Measurements from ENCODE around the gene TMEM187.

- no peak for TF ChIP-seq POLR2AphosphoS5 (IDR thresholded peaks at IDR 0.05)
- TF ChIP-seq, protein P1, sequence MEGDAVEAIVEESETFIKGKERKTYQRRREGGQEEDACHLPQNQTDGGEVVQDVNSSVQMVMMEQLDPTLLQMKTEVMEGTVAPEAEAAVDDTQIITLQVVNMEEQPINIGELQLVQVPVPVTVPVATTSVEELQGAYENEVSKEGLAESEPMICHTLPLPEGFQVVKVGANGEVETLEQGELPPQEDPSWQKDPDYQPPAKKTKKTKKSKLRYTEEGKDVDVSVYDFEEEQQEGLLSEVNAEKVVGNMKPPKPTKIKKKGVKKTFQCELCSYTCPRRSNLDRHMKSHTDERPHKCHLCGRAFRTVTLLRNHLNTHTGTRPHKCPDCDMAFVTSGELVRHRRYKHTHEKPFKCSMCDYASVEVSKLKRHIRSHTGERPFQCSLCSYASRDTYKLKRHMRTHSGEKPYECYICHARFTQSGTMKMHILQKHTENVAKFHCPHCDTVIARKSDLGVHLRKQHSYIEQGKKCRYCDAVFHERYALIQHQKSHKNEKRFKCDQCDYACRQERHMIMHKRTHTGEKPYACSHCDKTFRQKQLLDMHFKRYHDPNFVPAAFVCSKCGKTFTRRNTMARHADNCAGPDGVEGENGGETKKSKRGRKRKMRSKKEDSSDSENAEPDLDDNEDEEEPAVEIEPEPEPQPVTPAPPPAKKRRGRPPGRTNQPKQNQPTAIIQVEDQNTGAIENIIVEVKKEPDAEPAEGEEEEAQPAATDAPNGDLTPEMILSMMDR (IDR thresholded peaks at IDR 0.05), result no peak
Observed at GRCh38 chrX:153929576-153929975, 43.0 kb upstream of the TMEM187 start.
